GM19463 (cell line): ENCODE results near the gene MKLN1.
"Not testable (repeated sequence)": the region's sequence is repeated elsewhere in the genome, so short reads cannot be mapped to it uniquely, and the experiment has no call there.

Source experiments
- ATAC-seq: cut with Tn5 transposase; IDR thresholded peaks from one replicate; pipeline ENCODE4 v1.9.1; 2021; ENCODE audit warnings: mild to moderate bottlenecking, moderate library complexity; ENCODE audit not compliant: unreplicated experiment

Gene MKLN1

GRCh38 chr7:131307627-131308026, 20.0 kb upstream of the MKLN1 start:
- ATAC-seq, result no peak

- ATAC-seq, result no peak
Observed at GRCh38 chr7:131312838-131313237, 14.8 kb upstream of the MKLN1 start.

GRCh38 chr7:131320603-131321002, 7.1 kb upstream of the MKLN1 start:
- no peak for ATAC-seq

GRCh38 chr7:131321656-131322055, 6.0 kb upstream of the MKLN1 start:
- no peak for ATAC-seq

- ATAC-seq, result no peak
Observed at GRCh38 chr7:131322061-131322460, 5.6 kb upstream of the MKLN1 start.

GRCh38 chr7:131322861-131323260, 4.8 kb upstream of the MKLN1 start:
- ATAC-seq, result no peak

- ATAC-seq, result no peak
Observed at GRCh38 chr7:131325179-131325840, 2.4 kb upstream of the MKLN1 start.

GRCh38 chr7:131326576-131326975, 1.1 kb upstream of the MKLN1 start:
- ATAC-seq, result no peak

GRCh38 chr7:131327049-131327625, 539 bp upstream of the MKLN1 start:
- ATAC-seq, result peak; percentile 8

- no peak for ATAC-seq
Observed at GRCh38 chr7:131328377-131329175, 900 bp downstream of the MKLN1 start.

- ATAC-seq, result no peak
Observed at GRCh38 chr7:131329176-131329570, 1.5 kb downstream of the MKLN1 start.

GRCh38 chr7:131330299-131330698, 2.6 kb downstream of the MKLN1 start:
- no peak for ATAC-seq

- ATAC-seq, result no peak
Observed at GRCh38 chr7:131331806-131332205, 4.1 kb downstream of the MKLN1 start.

- not testable (repeated sequence) for ATAC-seq
Observed at GRCh38 chr7:131332729-131333128, 5.1 kb downstream of the MKLN1 start.

- ATAC-seq, result no peak
Observed at GRCh38 chr7:131335639-131336381, 8.1 kb downstream of the MKLN1 start.

- ATAC-seq, result no peak
Observed at GRCh38 chr7:131336956-131337355, 9.3 kb downstream of the MKLN1 start.

GRCh38 chr7:131338173-131338572, 10.5 kb downstream of the MKLN1 start:
- ATAC-seq, result no peak

GRCh38 chr7:131338691-131339390, 11.2 kb downstream of the MKLN1 start:
- no peak for ATAC-seq

- ATAC-seq, result no peak
Observed at GRCh38 chr7:131341690-131342089, 14.0 kb downstream of the MKLN1 start.

GRCh38 chr7:131342864-131343442, 15.3 kb downstream of the MKLN1 start:
- ATAC-seq, result no peak
